ENCODE results near the gene MCUB.

Gene MCUB

GRCh38 chr4:109548655-109549054 is 11.4 kb upstream of the MCUB start:
- Histone ChIP-seq H2AFZ (ENCODE audit: low read depth, low read length, severe bottlenecking) (no peak overlapping the region), H3K9me2 (replicated peaks; ENCODE audit: insufficient read depth, low read length) (no peaks in the 10 kb centered on the region), H3K4me2 (ENCODE audit: low read depth, low read length, poor library complexity, severe bottlenecking) (no peak overlapping the region), H3K9me3 (ENCODE audit: insufficient read depth, low read length) (no peaks in the 10 kb centered on the region), H3K27ac (ENCODE audit: low read depth, low read length) (no peak overlapping the region), H3K9ac (ENCODE audit: low read length) (no peak overlapping the region), H3K4me3 (ENCODE audit: insufficient read depth, low read length, poor library complexity, severe bottlenecking) (no peak overlapping the region), H3K36me3 (ENCODE audit: low read length) (no peaks in the 10 kb centered on the region), H3K79me2 (ENCODE audit: insufficient read depth, low read length) (no peaks in the 10 kb centered on the region), H4K20me1 (ENCODE audit: low read depth, low read length) (no peaks in the 10 kb centered on the region), H3F3A (ENCODE audit: insufficient read depth) (no peaks in the 10 kb centered on the region), H3K27me3 (ENCODE audit: low read length) (no peaks in the 10 kb centered on the region)
- TF ChIP-seq CTCF (IDR thresholded peaks at IDR 0.05; ENCODE audit: insufficient read depth, low read length, poor library complexity, severe bottlenecking): no peak
- no peak for TF ChIP-seq EZH2phosphoT487 (conservative IDR thresholded peaks at IDR 0.05; ENCODE audit: low read length)

DNA sequence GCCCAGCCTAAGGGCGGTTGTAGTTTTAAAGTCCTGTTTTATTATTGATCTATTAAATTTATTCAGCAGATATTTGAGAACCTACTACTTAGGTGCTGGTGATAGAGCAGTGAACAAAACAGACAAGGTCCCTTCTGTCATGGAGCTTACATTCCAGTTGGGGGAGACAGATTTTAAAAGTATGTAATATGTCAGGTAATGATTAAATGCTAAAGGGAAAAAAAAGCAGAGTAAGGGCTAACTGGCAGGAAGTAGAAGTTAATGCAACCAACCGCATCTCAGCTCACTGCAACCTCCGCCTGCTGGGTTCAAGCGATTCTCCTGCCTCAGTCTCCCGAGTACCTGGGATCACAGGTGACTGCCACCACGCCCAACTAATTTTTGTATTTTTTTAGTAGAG is 7.8 kb upstream of the MCUB start:
- no peak overlapping the region for H2AFZ ChIP-seq (ENCODE audit: low read depth, low read length, severe bottlenecking)
- H3F3A ChIP-seq (ENCODE audit: insufficient read depth): no peaks in the 10 kb centered on the region
- H4K20me1 ChIP-seq (ENCODE audit: low read depth, low read length): no peaks in the 10 kb centered on the region
- no peaks in the 10 kb centered on the region for H3K9me3 ChIP-seq (ENCODE audit: insufficient read depth, low read length)
- no peak overlapping the region for H3K9ac ChIP-seq (ENCODE audit: low read length)
- no peaks in the 10 kb centered on the region for H3K79me2 ChIP-seq (ENCODE audit: insufficient read depth, low read length)
- no peaks in the 10 kb centered on the region for H3K36me3 ChIP-seq (ENCODE audit: low read length)
- no peaks in the 10 kb centered on the region for H3K27me3 ChIP-seq (ENCODE audit: low read length)
- no peak overlapping the region for H3K4me3 ChIP-seq (ENCODE audit: insufficient read depth, low read length, poor library complexity, severe bottlenecking)
- TF ChIP-seq EZH2phosphoT487 (conservative IDR thresholded peaks at IDR 0.05; ENCODE audit: low read length): no peak
- TF ChIP-seq CTCF (IDR thresholded peaks at IDR 0.05; ENCODE audit: insufficient read depth, low read length, poor library complexity, severe bottlenecking): no peak
- H3K27ac ChIP-seq (ENCODE audit: low read depth, low read length): no peak overlapping the region
- no peaks in the 10 kb centered on the region for H3K9me2 ChIP-seq (replicated peaks; ENCODE audit: insufficient read depth, low read length)
- H3K4me2 ChIP-seq (ENCODE audit: low read depth, low read length, poor library complexity, severe bottlenecking): no peak overlapping the region

DNA sequence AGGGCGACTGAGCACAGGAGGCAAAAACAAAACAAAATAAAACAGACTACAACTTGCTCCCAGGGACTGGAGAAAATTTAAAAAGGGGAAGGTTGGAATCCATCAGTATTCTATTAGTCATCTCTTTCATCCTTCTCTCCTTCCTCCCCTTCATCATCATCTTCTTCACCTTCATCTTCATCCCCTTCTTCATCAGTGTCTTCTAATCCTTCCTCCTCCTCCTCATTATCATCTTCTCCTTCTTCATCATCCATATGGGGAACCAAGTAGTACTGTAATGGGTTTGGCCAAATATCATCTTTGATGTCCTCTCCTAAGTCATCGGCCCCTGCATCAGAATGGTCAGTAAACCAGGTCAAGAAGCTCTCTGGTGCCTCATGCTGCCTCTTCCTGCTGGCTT is 6.9 kb upstream of the MCUB start:
- TF ChIP-seq CTCF (IDR thresholded peaks at IDR 0.05; ENCODE audit: insufficient read depth, low read length, poor library complexity, severe bottlenecking) (no peak), EZH2phosphoT487 (conservative IDR thresholded peaks at IDR 0.05; ENCODE audit: low read length) (no peak)
- H3K9ac ChIP-seq (ENCODE audit: low read length): no peak overlapping the region
- H3K4me3 ChIP-seq (ENCODE audit: insufficient read depth, low read length, poor library complexity, severe bottlenecking): no peak overlapping the region
- H3K9me3 ChIP-seq (ENCODE audit: insufficient read depth, low read length): no peaks in the 10 kb centered on the region
- no peaks in the 10 kb centered on the region for H4K20me1 ChIP-seq (ENCODE audit: low read depth, low read length)
- no peaks in the 10 kb centered on the region for H3K36me3 ChIP-seq (ENCODE audit: low read length)
- no peak overlapping the region for H2AFZ ChIP-seq (ENCODE audit: low read depth, low read length, severe bottlenecking)
- H3K4me2 ChIP-seq (ENCODE audit: low read depth, low read length, poor library complexity, severe bottlenecking): no peak overlapping the region
- H3K9me2 ChIP-seq (replicated peaks; ENCODE audit: insufficient read depth, low read length): no peaks in the 10 kb centered on the region
- H3K27me3 ChIP-seq (ENCODE audit: low read length): no peaks in the 10 kb centered on the region
- no peaks in the 10 kb centered on the region for H3K79me2 ChIP-seq (ENCODE audit: insufficient read depth, low read length)
- no peak overlapping the region for H3K27ac ChIP-seq (ENCODE audit: low read depth, low read length)
- H3F3A ChIP-seq (ENCODE audit: insufficient read depth): no peaks in the 10 kb centered on the region

GRCh38 chr4:109554971-109555370 is 5.1 kb upstream of the MCUB start:
- TF ChIP-seq EZH2phosphoT487 (conservative IDR thresholded peaks at IDR 0.05; ENCODE audit: low read length): no peak
- no peak for TF ChIP-seq CTCF (IDR thresholded peaks at IDR 0.05; ENCODE audit: insufficient read depth, low read length, poor library complexity, severe bottlenecking)
- no peaks in the 10 kb centered on the region for H3K27me3 ChIP-seq (ENCODE audit: low read length)

More at GRCh38 chr4:109554971-109555370, 5.1 kb upstream of the MCUB start:
- Histone ChIP-seq H3K9me2 (replicated peaks; ENCODE audit: insufficient read depth, low read length) (no peaks in the 10 kb centered on the region), H3K4me2 (ENCODE audit: low read depth, low read length, poor library complexity, severe bottlenecking) (no peak overlapping the region), H4K20me1 (ENCODE audit: low read depth, low read length) (no peaks in the 10 kb centered on the region), H3K79me2 (ENCODE audit: insufficient read depth, low read length) (no peaks in the 10 kb centered on the region), H3K36me3 (ENCODE audit: low read length) (no peaks in the 10 kb centered on the region), H3F3A (ENCODE audit: insufficient read depth) (no peaks in the 10 kb centered on the region), H3K9ac (ENCODE audit: low read length) (no peak overlapping the region), H3K4me3 (ENCODE audit: insufficient read depth, low read length, poor library complexity, severe bottlenecking) (no peak overlapping the region), H2AFZ (ENCODE audit: low read depth, low read length, severe bottlenecking) (no peak overlapping the region), H3K9me3 (ENCODE audit: insufficient read depth, low read length) (no peaks in the 10 kb centered on the region), H3K27ac (ENCODE audit: low read depth, low read length) (no peak overlapping the region)

Data from SU-DHL-6 (cell line).